Brain microvascular endothelial cell (primary cell): ENCODE measurements around the gene MATCAP1.

ENCODE experiments used
- DNase-seq: peaks from one replicate; pipeline ENCODE4 v3.0.0-alpha.2; 2020
- H3K27ac ChIP-seq: fragments of 250-450 bp; sonication (Bioruptor Pico); 2 replicates; pipeline ENCODE4 v1.5.1; 2020; ENCODE audit warnings: mild to moderate bottlenecking, moderate library complexity
- H3K27me3 ChIP-seq: fragments of 250-450 bp; sonication (Bioruptor Pico); replicated peaks from 2 replicates; pipeline ENCODE4 v1.5.1; 2020; ENCODE audit warnings: mild to moderate bottlenecking
- H3K36me3 ChIP-seq: fragments of 250-450 bp; sonication (Bioruptor Pico); replicated peaks from 2 replicates; pipeline ENCODE4 v1.5.1; 2020; ENCODE audit warnings: mild to moderate bottlenecking
- H3K4me3 ChIP-seq: 2 replicates; pipeline ENCODE4 v1.5.1; 2011; ENCODE audit warnings: low read depth, mild to moderate bottlenecking, control low read depth, low read length, moderate library complexity
- CTCF ChIP-seq: IDR thresholded peaks from 2 replicates; pipeline ENCODE4 v1.5.1; 2011; ENCODE audit warnings: low read depth, mild to moderate bottlenecking, moderate library complexity, low read length, control low read depth, inconsistent platforms; ENCODE audit errors: missing control alignments
- in situ Hi-C: cut with HindIII; loops from 2 replicates; pipeline ENCODE4 v1.10.0; 2017; ENCODE audit warnings: low sequenced_read_pairs, low pct_ligation_motif_present

Gene MATCAP1

DNA sequence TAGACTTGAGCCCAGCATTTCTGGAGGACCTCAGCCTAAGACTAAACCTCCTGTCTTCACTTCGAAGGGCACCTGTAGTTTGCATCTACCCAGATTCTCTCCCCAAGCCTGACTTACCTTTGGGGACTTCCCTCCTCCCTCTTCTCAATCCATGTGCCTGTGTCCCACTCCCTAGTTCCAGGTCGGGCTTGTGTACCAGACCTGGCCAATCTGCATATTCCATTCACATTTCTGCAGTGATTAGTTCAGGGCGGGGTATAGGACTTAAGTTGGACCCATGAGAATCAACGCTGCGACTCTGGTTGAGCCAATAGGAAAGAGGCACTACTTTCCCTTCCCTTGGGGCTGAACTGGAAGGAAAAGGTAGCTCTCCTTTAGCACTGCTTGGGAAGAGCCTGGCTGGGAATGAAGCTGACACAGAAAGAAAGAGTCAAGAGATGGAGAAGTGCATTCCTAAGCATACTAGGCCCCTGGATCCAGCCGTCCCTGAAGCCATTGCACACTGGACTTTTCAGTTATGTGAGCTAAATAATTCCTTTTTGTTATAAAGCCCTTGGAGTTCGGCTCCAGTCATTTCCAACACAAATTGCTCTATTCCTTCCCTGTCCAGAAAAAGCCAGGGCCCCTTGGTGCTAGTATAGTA lies 26.5 kb downstream of the MATCAP1 start:
- Histone ChIP-seq H3K36me3 (no peaks in the 10 kb centered on the region), H3K4me3 (no peak overlapping the region), H3K27ac (no peak overlapping the region), H3K27me3 (peaks cover 10% of the 10 kb centered on the region)
- no peak for DNase-seq
- in situ Hi-C loops = no loop called here
- no peak for TF ChIP-seq CTCF

DNA sequence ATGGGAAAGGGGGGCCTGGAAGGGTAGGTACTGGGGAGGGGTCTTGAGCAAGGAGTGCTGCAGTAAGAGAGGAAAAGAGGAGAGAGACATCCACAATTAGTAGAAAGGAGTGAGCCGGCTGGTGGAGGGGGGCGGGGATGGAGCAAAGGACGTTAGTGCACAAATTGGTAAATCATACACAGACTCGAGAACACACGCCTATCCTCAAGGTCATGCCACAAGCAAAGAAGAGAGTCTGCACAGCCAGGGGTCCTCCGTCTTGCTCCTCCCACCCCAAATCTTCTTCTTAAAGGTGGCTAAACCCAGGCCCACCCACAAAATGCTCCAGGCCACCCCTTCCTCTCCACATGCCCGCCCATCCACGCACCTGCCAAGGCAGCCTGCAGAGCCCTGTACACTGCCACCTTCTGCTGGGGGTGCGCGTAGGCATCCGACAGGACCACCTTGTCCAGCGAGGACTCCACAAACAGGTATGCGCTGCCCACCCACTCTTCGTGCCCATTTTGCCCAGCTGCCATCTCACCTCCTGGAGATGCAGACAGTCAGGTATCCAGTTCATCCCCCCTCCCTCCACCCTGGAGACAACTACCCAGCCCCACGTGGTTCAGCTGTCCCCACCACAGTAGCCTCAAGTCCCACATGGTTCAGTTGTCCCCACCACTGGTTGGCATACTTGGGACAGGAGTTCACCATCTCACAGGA lies 27.5 kb downstream of the MATCAP1 start:
- Histone ChIP-seq H3K36me3 (no peaks in the 10 kb centered on the region), H3K4me3 (no peak overlapping the region), H3K27me3 (peaks cover 6% of the 10 kb centered on the region), H3K27ac (no peak overlapping the region)
- TF ChIP-seq CTCF = no peak
- in situ Hi-C loops = no loop called here
- no peak for DNase-seq

GRCh38 chr16:67155295-67156142 lies 28.2 kb downstream of the MATCAP1 start:
- H3K27ac ChIP-seq = no peak overlapping the region
- in situ Hi-C loops = no loop called here
- TF ChIP-seq CTCF = peak; percentile 62
- H3K4me3 ChIP-seq = peak overlapping the region; percentile 5
- peaks cover 6% of the 10 kb centered on the region for H3K27me3 ChIP-seq
- peak; percentile 33 for DNase-seq
- no peaks in the 10 kb centered on the region for H3K36me3 ChIP-seq

DNA sequence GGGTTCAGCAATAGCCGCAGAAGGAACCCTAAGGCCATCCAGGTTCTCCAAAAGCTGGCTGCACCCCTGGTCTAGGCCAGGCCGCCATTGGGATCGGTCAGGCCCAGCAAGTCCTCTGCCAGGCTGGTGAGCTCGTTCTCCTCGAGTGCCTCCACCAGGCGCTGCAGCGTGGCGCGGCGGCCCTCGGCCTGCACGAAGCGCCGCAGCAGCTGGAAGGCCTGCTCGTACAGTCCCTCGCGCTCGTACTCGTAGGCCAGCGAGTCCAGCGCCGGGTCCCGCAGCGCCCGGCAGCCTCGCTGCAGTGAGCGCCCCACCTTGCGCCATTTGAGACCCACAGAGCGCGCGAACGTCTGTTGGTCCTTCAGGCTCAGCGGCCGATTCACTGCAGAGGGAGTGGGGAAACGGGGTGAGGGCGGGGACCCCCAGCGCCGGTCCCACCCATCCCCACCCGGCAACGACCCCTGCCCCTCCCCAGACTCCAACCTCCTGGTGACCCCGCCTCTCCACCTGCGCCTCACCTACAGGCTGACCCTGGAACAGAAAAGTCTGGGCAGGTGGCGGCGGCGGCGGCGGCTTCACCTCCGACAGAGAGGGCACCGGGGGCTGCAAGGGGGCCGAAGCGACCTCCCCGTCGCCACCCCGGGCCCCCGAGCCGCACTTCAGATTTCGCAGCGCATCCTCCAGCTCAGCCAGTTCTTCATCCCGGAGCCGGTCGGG lies 29.0 kb downstream of the MATCAP1 start:
- Histone ChIP-seq H3K4me3 (peak overlapping the region; percentile 5), H3K36me3 (no peaks in the 10 kb centered on the region), H3K27ac (no peak overlapping the region), H3K27me3 (peaks cover 6% of the 10 kb centered on the region)
- no peak for TF ChIP-seq CTCF
- in situ Hi-C loops = no loop called here
- DNase-seq = no peak

DNA sequence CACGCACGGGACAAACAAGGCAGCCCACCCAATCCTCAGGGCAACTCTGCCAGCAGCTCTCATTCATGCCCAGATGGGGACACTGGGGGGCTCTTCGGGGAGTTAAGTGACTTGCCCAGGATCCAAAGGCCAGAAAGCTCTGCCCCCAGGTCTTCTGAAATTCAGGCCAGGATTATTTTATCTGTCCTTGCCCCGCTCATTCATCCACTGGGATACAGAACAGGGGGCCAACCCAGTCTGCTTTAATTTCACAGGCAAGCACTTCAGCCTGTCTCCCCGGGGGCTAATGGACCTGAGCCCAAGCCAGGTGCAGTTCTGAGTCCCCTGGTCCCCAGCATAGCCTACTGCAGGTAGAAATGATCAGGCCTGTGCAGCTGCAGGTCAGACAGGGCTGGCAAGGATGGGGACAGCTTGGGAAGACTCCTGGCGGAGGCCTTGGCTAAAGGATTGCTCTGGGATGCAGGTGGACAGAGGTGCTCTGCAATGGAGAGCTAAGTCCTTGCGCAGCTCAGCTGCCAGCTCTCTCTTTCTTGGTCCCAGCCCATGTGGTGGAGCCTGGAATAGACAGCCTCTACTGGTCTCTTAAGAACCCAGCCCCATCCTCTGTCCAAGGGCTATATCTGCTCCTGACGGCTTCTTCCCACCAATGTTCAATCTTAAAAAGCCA lies 32.2 kb downstream of the MATCAP1 start:
- peaks cover 7% of the 10 kb centered on the region for H3K36me3 ChIP-seq
- DNase-seq = no peak
- in situ Hi-C loops = no loop called here
- TF ChIP-seq CTCF = peak; percentile 10
- no peak overlapping the region for H3K27ac ChIP-seq
- peak overlapping the region; percentile 58 for H3K4me3 ChIP-seq
- H3K27me3 ChIP-seq = peaks cover 6% of the 10 kb centered on the region
